Thyroid gland (tissue), 4 donors: ENCODE measurements around the gene ARID5A.

Source experiments
- CTCF ChIP-seq, 6 experiments: fragments of 200-600 bp in 3 of 6; fragments of 450-650 bp in 3 of 6; sonication (generic) in 3 of 6; IDR thresholded peaks; one replicate each; pipeline ENCODE4 v1.5.1; 2016 to 2019; ENCODE audit warnings: antibody characterized with exemption in 6 of 6, mild to moderate bottlenecking in 2 of 6, inconsistent platforms in 1 of 6, moderate library complexity in 1 of 6
- POLR2A ChIP-seq, 2 donors: fragments of 450-650 bp; IDR thresholded peaks; one replicate each; pipeline ENCODE4 v1.6.1; 2017; ENCODE audit warnings: antibody characterized with exemption in 2 of 2, mild to moderate bottlenecking in 2 of 2, moderate library complexity in 1 of 2

GRCh38 chr2:96524482-96525210, 11.9 kb upstream of the ARID5A start:
- TF ChIP-seq CTCF (IDR thresholded peaks at IDR 0.05) (no peak), POLR2A (IDR thresholded peaks at IDR 0.05) (no peak)
